Measurements from ENCODE around the gene SYNDIG1. TPM values are rescaled to one million over a fixed set of nuclear protein-coding genes. Genes with fewer than 3 reads are reported as not detected.

The SYNDIG1 gene
- polyA plus RNA-seq, 4 donors: 0.90 to 2.0 (median 1.9) TPM; not detected in 1

DNA sequence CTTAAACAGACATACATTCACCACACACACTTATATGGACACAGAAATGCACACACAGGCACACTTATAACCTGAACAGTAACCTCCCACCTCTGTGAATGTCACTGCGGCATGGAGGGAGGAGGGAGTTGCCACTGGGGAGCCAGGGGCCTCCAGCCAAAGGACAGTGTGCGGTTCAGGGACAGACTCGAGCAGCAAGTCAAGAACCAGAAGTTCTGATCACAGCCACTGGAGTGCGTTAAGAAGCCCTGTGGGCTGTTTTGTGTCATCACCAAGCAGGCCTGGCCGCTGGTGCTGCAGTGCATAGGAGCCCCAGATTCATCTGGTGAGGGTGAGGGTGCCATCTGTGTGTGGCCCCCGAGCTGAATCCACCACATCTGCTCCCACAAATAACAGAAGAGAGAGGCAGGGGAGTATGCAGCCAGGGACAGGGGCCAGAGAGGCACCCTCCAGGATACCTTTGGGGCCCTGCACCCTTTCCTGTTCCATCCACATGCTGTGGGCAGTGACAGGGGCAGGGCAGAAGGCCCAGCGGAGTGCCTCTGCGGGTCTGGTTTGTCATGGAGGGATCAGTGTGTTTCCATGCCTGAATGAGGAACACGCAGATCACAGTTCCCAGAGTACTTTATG is 20.3 kb downstream of the SYNDIG1 start:
- DNase-seq (no peak), FAIRE-seq (no peak)
- H3K4me1 ChIP-seq (ENCODE audit: control insufficient read depth in 3 of 3, insufficient read depth in 2 of 3, low read depth in 1 of 3, low read length in 2 of 3): no peaks in the 10 kb centered on the region
- 78 to 89% (median 85%) methylated on average over 9 of the region's 9 CpGs for WGBS, 3 donors
- H3K4me3 ChIP-seq (ENCODE audit: low read depth in 1 of 3, low read length in 3 of 3): no peak overlapping the region
- H3K27ac ChIP-seq (ENCODE audit: low read depth in 1 of 3, low read length in 2 of 3): no peak overlapping the region
- no peaks in the 10 kb centered on the region for H3K36me3 ChIP-seq (ENCODE audit: control insufficient read depth in 3 of 3, insufficient read depth in 2 of 3, low read depth in 1 of 3, low read length in 3 of 3)
- H3K9me3 ChIP-seq (ENCODE audit: control insufficient read depth in 2 of 2, insufficient read depth in 1 of 2, low read depth in 1 of 2, low read length in 1 of 2): no peaks in the 10 kb centered on the region
- H3K27me3 ChIP-seq (ENCODE audit: control insufficient read depth in 3 of 3, insufficient read depth in 3 of 3, low read length in 3 of 3): no peaks in the 10 kb centered on the region

DNA sequence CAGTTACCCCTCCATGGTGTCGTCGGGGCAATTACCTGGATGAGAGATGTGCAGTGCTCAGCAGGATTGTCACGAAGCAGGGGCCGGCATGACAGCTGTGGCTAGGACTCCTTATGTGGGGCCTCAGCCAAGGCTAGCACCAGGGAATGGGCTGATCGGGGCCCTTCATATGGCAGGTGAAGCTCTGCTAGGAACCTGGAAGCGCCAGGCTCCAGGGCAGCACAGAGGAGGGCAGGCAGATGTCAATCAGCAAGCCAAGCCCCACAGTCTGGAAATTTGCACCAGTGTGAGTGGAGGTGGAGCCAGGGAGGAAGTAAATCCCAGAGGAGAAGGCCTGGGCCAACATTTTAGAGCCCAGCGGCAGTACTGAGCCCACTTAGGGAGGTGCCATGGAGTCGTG is 21.2 kb downstream of the SYNDIG1 start:
- Histone ChIP-seq H3K4me3 (ENCODE audit: low read depth in 1 of 3, low read length in 3 of 3) (no peak overlapping the region), H3K4me1 (ENCODE audit: control insufficient read depth in 3 of 3, insufficient read depth in 2 of 3, low read depth in 1 of 3, low read length in 2 of 3) (no peaks in the 10 kb centered on the region), H3K36me3 (ENCODE audit: control insufficient read depth in 3 of 3, insufficient read depth in 2 of 3, low read depth in 1 of 3, low read length in 3 of 3) (no peaks in the 10 kb centered on the region), H3K9me3 (ENCODE audit: control insufficient read depth in 2 of 2, insufficient read depth in 1 of 2, low read depth in 1 of 2, low read length in 1 of 2) (no peaks in the 10 kb centered on the region), H3K27ac (ENCODE audit: low read depth in 1 of 3, low read length in 2 of 3) (no peak overlapping the region), H3K27me3 (ENCODE audit: control insufficient read depth in 3 of 3, insufficient read depth in 3 of 3, low read length in 3 of 3) (no peaks in the 10 kb centered on the region)
- DNase-seq (no peak), FAIRE-seq (no peak)
- WGBS, 3 donors: 92 to 93% (median 93%) methylated on average over 8 of the region's 8 CpGs

DNA sequence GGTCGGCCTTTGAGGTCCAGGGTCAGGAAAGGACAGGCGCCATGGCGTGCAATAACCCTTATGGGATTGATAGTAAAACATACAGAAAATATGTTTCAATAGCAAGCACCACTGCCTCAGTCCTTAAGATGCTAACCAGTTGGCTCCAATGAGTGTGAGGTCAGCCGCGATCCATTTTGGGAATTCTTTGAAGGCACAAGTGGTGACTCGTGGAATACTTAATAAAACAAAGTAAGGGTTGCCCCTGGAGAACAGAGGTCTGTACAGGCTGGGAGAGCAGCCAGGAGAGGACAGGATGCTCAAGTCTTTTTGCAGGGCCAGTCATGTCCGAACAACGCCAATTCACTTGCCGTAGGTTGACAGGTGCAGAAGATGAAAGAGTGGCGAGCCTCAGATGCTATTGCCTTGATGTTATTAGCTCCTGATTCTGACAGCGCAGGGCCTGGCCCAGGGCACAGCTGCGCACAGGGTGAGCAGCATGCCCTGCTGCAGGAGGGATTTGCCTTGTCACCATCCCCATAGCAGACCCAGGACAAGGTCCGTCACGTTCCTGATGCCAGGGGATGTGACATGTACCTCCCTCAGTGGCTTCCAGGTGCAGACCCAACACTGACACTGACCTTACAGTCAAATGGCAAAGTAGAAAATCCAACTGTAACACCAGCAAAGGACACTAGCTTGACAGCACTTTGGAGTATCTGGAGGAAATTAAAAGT is 21.8 kb downstream of the SYNDIG1 start:
- H3K9me3 ChIP-seq (ENCODE audit: control insufficient read depth in 2 of 2, insufficient read depth in 1 of 2, low read depth in 1 of 2, low read length in 1 of 2): no peaks in the 10 kb centered on the region
- FAIRE-seq (no peak), DNase-seq (no peak)
- WGBS, 3 donors: 76 to 83% (median 78%) methylated on average over 14 of the region's 14 CpGs
- no peak overlapping the region for H3K27ac ChIP-seq (ENCODE audit: low read depth in 1 of 3, low read length in 2 of 3)
- H3K4me1 ChIP-seq (ENCODE audit: control insufficient read depth in 3 of 3, insufficient read depth in 2 of 3, low read depth in 1 of 3, low read length in 2 of 3): no peaks in the 10 kb centered on the region
- no peaks in the 10 kb centered on the region for H3K27me3 ChIP-seq (ENCODE audit: control insufficient read depth in 3 of 3, insufficient read depth in 3 of 3, low read length in 3 of 3)
- H3K4me3 ChIP-seq (ENCODE audit: low read depth in 1 of 3, low read length in 3 of 3): no peak overlapping the region
- H3K36me3 ChIP-seq (ENCODE audit: control insufficient read depth in 3 of 3, insufficient read depth in 2 of 3, low read depth in 1 of 3, low read length in 3 of 3): no peaks in the 10 kb centered on the region

DNA sequence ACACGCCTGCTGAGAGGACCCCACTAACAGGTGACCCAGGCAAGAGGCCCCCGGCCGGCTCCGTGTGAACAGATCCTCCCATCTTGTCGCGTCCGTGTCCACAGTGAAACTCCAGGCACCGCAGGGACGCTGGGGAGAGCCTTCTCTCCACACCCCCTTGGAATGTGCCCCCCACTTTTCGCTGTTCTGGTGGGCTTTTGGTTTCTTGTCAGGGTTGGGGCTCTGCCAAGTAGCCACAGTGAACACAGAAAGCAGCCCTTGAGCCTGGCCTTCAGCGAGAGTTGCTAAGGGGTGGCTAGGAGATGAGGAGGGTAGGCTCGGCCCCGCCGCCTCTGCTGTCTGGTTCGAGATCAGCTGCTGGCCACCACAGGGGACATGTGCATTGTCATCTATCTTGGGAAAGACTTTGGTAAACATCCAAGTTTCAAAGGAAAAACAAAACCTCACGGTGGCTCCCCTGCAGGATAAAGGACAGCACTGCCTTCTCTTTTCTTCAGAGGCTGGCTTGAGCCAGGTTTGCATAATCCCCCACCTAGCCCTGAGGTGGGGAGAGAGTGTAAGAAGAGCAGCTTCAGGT is 22.7 kb downstream of the SYNDIG1 start:
- WGBS, 3 donors: 74 to 81% (median 80%) methylated on average over 16 of the region's 16 CpGs
- Histone ChIP-seq H3K9me3 (ENCODE audit: control insufficient read depth in 2 of 2, insufficient read depth in 1 of 2, low read depth in 1 of 2, low read length in 1 of 2) (no peaks in the 10 kb centered on the region), H3K27ac (ENCODE audit: low read depth in 1 of 3, low read length in 2 of 3) (no peak overlapping the region), H3K4me1 (ENCODE audit: control insufficient read depth in 3 of 3, insufficient read depth in 2 of 3, low read depth in 1 of 3, low read length in 2 of 3) (no peaks in the 10 kb centered on the region), H3K36me3 (ENCODE audit: control insufficient read depth in 3 of 3, insufficient read depth in 2 of 3, low read depth in 1 of 3, low read length in 3 of 3) (no peaks in the 10 kb centered on the region), H3K27me3 (ENCODE audit: control insufficient read depth in 3 of 3, insufficient read depth in 3 of 3, low read length in 3 of 3) (no peaks in the 10 kb centered on the region), H3K4me3 (ENCODE audit: low read depth in 1 of 3, low read length in 3 of 3) (no peak overlapping the region)
- DNase-seq (no peak), FAIRE-seq (no peak)

DNA sequence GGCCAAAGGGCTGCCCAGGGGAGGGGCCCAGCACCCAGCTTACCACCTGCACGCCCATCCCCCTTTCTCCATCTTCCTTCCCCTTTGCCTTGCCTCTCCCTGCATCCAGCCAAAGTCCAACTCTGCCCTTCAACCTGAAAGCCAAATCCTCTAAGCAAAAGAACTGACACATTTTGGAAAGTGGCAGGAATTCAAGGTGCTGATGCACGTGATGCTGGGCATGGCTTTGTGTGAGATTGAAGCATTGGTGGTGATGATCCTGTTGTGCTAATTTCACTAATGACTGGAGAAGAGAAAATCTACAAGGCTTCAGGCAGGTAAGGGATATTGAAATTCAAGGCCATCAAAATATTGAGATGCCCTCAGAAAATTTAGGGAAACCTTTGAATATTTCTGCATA is 23.3 kb downstream of the SYNDIG1 start:
- H3K27me3 ChIP-seq (ENCODE audit: control insufficient read depth in 3 of 3, insufficient read depth in 3 of 3, low read length in 3 of 3): no peaks in the 10 kb centered on the region
- H3K27ac ChIP-seq (ENCODE audit: low read depth in 1 of 3, low read length in 2 of 3): no peak overlapping the region
- no peaks in the 10 kb centered on the region for H3K36me3 ChIP-seq (ENCODE audit: control insufficient read depth in 3 of 3, insufficient read depth in 2 of 3, low read depth in 1 of 3, low read length in 3 of 3)
- no peaks in the 10 kb centered on the region for H3K9me3 ChIP-seq (ENCODE audit: control insufficient read depth in 2 of 2, insufficient read depth in 1 of 2, low read depth in 1 of 2, low read length in 1 of 2)
- H3K4me3 ChIP-seq (ENCODE audit: low read depth in 1 of 3, low read length in 3 of 3): no peak overlapping the region
- no peak for DNase-seq
- no peak for FAIRE-seq
- H3K4me1 ChIP-seq (ENCODE audit: control insufficient read depth in 3 of 3, insufficient read depth in 2 of 3, low read depth in 1 of 3, low read length in 2 of 3): peaks cover 0 to 3% (median 0%) of the 10 kb centered on the region in 3 donors
- 37 to 72% (median 48%) methylated on average over 2 of the region's 2 CpGs for WGBS, 3 donors

DNA sequence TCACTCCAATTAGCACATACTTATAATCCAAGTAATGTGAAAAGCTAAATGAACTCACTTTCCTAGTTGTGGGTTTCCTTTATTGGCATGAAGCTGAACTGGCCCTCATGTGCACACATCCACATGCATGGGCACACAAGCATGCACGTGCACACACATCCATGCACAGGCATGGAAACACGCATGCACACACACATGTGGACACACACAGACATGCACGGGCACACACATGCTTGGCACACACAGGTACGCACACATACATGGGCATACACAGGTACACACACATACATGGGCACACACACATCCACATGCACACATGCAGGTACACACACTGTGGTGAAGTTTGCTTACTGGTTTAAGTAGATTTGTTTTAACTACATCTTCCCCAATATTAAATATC is 23.8 kb downstream of the SYNDIG1 start:
- no peaks in the 10 kb centered on the region for H3K36me3 ChIP-seq (ENCODE audit: control insufficient read depth in 3 of 3, insufficient read depth in 2 of 3, low read depth in 1 of 3, low read length in 3 of 3)
- DNase-seq (no peak), FAIRE-seq (no peak)
- WGBS, 3 donors: 90 to 94% (median 90%) methylated on average over 4 of the region's 4 CpGs
- H3K4me1 ChIP-seq (ENCODE audit: control insufficient read depth in 3 of 3, insufficient read depth in 2 of 3, low read depth in 1 of 3, low read length in 2 of 3): peaks cover 0 to 4% (median 0%) of the 10 kb centered on the region in 3 donors
- H3K4me3 ChIP-seq (ENCODE audit: low read depth in 1 of 3, low read length in 3 of 3): no peak overlapping the region
- H3K9me3 ChIP-seq (ENCODE audit: control insufficient read depth in 2 of 2, insufficient read depth in 1 of 2, low read depth in 1 of 2, low read length in 1 of 2): no peaks in the 10 kb centered on the region
- H3K27ac ChIP-seq (ENCODE audit: low read depth in 1 of 3, low read length in 2 of 3): no peak overlapping the region
- H3K27me3 ChIP-seq (ENCODE audit: control insufficient read depth in 3 of 3, insufficient read depth in 3 of 3, low read length in 3 of 3): no peaks in the 10 kb centered on the region

DNA sequence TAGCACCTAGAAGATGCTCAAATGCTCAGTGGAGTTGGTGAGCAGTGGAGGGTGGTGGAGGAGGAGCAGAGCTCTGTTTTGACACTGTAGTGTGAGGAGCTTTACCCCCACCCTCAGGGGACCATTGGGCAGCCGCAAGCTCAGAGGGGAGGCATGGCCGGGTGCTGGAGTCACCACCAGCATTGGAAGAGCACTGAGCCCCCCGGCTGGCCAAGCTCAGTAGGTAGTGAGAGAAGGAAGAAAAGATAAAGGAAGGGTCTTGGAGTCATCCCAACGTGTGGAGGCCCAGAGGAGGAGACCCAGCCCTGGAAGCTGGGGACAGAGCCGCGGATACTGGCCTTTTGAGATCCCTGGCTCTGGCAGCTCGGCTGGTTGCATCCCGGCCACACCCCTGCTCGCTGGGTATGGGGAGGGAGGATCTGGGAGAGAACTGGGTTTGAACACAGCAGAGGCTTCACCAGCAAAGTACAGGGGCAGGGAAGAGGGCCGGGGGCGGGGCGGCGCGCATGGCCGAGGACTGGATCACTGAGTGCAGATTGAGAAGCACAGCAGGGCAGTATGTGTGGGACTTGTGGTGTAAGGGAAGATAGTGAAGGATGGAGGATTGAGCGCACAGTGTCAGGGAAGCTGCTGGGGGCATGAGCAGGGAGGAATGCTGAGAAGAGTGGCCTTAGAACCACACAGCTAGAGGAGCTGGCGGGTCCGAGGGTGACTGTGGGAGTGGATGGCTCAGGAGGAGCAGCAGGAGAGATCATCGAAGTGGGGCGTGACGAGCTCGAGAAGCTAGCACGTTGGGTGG is 24.4 kb downstream of the SYNDIG1 start:
- Histone ChIP-seq H3K27me3 (ENCODE audit: control insufficient read depth in 3 of 3, insufficient read depth in 3 of 3, low read length in 3 of 3) (no peaks in the 10 kb centered on the region), H3K4me3 (ENCODE audit: low read depth in 1 of 3, low read length in 3 of 3) (no peak overlapping the region), H3K36me3 (ENCODE audit: control insufficient read depth in 3 of 3, insufficient read depth in 2 of 3, low read depth in 1 of 3, low read length in 3 of 3) (no peaks in the 10 kb centered on the region), H3K4me1 (ENCODE audit: control insufficient read depth in 3 of 3, insufficient read depth in 2 of 3, low read depth in 1 of 3, low read length in 2 of 3) (peaks cover 0 to 4% (median 0%) of the 10 kb centered on the region in 3 donors), H3K27ac (ENCODE audit: low read depth in 1 of 3, low read length in 2 of 3) (no peak overlapping the region), H3K9me3 (ENCODE audit: control insufficient read depth in 2 of 2, insufficient read depth in 1 of 2, low read depth in 1 of 2, low read length in 1 of 2) (no peaks in the 10 kb centered on the region)
- WGBS, 3 donors: 86 to 87% (median 86%) methylated on average over 23 of the region's 23 CpGs
- no peak for FAIRE-seq
- DNase-seq: no peak

DNA sequence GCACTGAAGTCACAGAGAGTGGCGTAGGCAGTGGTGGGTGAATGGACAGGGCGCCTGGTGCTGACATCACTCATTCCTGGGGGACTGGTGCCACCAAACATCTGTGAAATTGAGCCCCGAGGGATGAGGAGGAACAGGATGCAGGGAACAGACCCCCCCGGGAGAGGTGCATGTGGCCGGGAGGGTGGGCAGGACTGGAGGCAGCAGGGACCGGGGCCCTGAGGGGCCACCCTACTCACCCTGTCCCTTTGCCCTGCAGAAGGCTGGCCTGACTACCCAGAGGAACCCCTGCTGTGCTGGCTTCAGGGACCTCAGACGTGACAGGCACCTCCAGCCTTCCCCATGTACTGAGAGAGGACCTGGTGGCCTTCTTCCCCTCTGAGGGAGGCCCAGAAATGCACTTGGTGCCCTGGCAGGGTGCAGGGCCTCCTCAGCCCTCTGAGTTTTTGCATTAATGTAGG is 25.1 kb downstream of the SYNDIG1 start:
- H3K4me1 ChIP-seq (ENCODE audit: control insufficient read depth in 3 of 3, insufficient read depth in 2 of 3, low read depth in 1 of 3, low read length in 2 of 3): peaks cover 0 to 4% (median 0%) of the 10 kb centered on the region in 3 donors
- H3K27me3 ChIP-seq (ENCODE audit: control insufficient read depth in 3 of 3, insufficient read depth in 3 of 3, low read length in 3 of 3): no peaks in the 10 kb centered on the region
- no peaks in the 10 kb centered on the region for H3K9me3 ChIP-seq (ENCODE audit: control insufficient read depth in 2 of 2, insufficient read depth in 1 of 2, low read depth in 1 of 2, low read length in 1 of 2)
- no peak overlapping the region for H3K27ac ChIP-seq (ENCODE audit: low read depth in 1 of 3, low read length in 2 of 3)
- DNase-seq (no peak), FAIRE-seq (no peak)
- WGBS, 3 donors: 76 to 89% (median 84%) methylated on average over 6 to 7 of the region's 7 CpGs
- no peaks in the 10 kb centered on the region for H3K36me3 ChIP-seq (ENCODE audit: control insufficient read depth in 3 of 3, insufficient read depth in 2 of 3, low read depth in 1 of 3, low read length in 3 of 3)
- no peak overlapping the region for H3K4me3 ChIP-seq (ENCODE audit: low read depth in 1 of 3, low read length in 3 of 3)

All from small intestine (tissue), 7 donors.